Smooth muscle cell (in vitro differentiated cells): ENCODE data around the gene MINDY3. TPM values are rescaled to one million over a fixed set of nuclear protein-coding genes. Genes with fewer than 3 reads are reported as not detected.

Experiments used
- DNase-seq: peaks from one replicate; lab custom pipeline; 2025; ENCODE audit not compliant: unreplicated experiment; lab: John Stamatoyannopoulos, UW
- H2AFZ ChIP-seq: fragments of 200-600 bp; sonication (generic); 2 replicates; pipeline ENCODE4 v1.6.0; 2016; ENCODE audit warnings: antibody characterized with exemption, low read depth, mild to moderate bottlenecking
- H3F3A ChIP-seq: fragments of 200-600 bp; sonication (generic); 2 replicates; pipeline ENCODE4 v1.6.0; 2017; ENCODE audit warnings: antibody characterized with exemption, low read depth
- H3K27ac ChIP-seq: fragments of 200-600 bp; sonication (generic); 2 replicates; pipeline ENCODE4 v1.5.1; 2016; ENCODE audit warnings: low read depth, mild to moderate bottlenecking
- H3K27me3 ChIP-seq: fragments of 200-600 bp; sonication (generic); 2 replicates; pipeline ENCODE4 v1.6.1; 2016; ENCODE audit warnings: low read depth, mild to moderate bottlenecking
- H3K36me3 ChIP-seq: fragments of 200-600 bp; sonication (generic); 2 replicates; pipeline ENCODE4 v1.5.1; 2016; ENCODE audit warnings: low read depth
- H3K4me1 ChIP-seq: fragments of 200-600 bp; sonication (generic); 2 replicates; pipeline ENCODE4 v1.5.1; 2016; ENCODE audit warnings: low read depth
- H3K4me2 ChIP-seq: fragments of 200-600 bp; sonication (generic); 2 replicates; pipeline ENCODE4 v1.6.0; 2016; ENCODE audit warnings: mild to moderate bottlenecking
- H3K4me3 ChIP-seq: fragments of 200-600 bp; sonication (generic); 2 replicates; pipeline ENCODE4 v1.5.1; 2016; ENCODE audit warnings: mild to moderate bottlenecking
- H3K79me2 ChIP-seq: fragments of 200-600 bp; sonication (generic); 2 replicates; pipeline ENCODE4 v1.6.0; 2016; ENCODE audit warnings: low read depth, mild to moderate bottlenecking
- H3K9ac ChIP-seq: fragments of 200-600 bp; sonication (generic); 2 replicates; pipeline ENCODE4 v1.6.0; 2016; ENCODE audit warnings: low read depth
- H3K9me3 ChIP-seq: fragments of 200-600 bp; sonication (generic); replicated peaks from 2 replicates; pipeline ENCODE4 v1.5.1; 2016; ENCODE audit warnings: low read depth
- H4K20me1 ChIP-seq: fragments of 200-600 bp; sonication (generic); 2 replicates; pipeline ENCODE4 v1.6.0; 2016; ENCODE audit warnings: low read depth
- CTCF ChIP-seq: fragments of 200-600 bp; sonication (generic); IDR thresholded peaks from 2 replicates; pipeline ENCODE4 v1.5.1; 2017; ENCODE audit warnings: borderline replicate concordance, mild to moderate bottlenecking, antibody characterized with exemption; ENCODE audit not compliant: insufficient read depth, poor library complexity, severe bottlenecking
- WGBS: methylation state at CpG from one replicate; pipeline ENCODE4 v1.1.7; 2016; ENCODE audit warnings: low lambda C conversion rate; 5-methylcytosine and 5-hydroxymethylcytosine counted together
- polyA plus RNA-seq: library from polyadenylated mRNA; unstranded; fragments of >200 nt; fragmentation: Nextera tagmentation; extraction: Ambion mirVana; gene quantifications from 2 replicates; pipeline ENCODE4 v1.2.1, GENCODE V29; 2016
- total RNA-seq: library from RNA; depleted of rRNA; stranded (reverse); fragments of >200 nt; gene quantifications from 2 replicates; pipeline ENCODE4 v1.2.3, GENCODE V29; 2014

MINDY3 gene
- total and polyA plus RNA-seq, 2 experiments from 2014 or later = 16.9 to 32.2 TPM

GRCh38 chr10:15801147-15801546 is 59.2 kb downstream of the MINDY3 start:
- H2AFZ ChIP-seq = no peak overlapping the region
- no peaks in the 10 kb centered on the region for H3K4me1 ChIP-seq
- no peaks in the 10 kb centered on the region for H3K79me2 ChIP-seq
- peaks cover 9% of the 10 kb centered on the region for H3K36me3 ChIP-seq
- no peaks in the 10 kb centered on the region for H3K9me3 ChIP-seq
- H3K9ac ChIP-seq = no peak overlapping the region
- H3K4me3 ChIP-seq = no peak overlapping the region
- no peak overlapping the region for H3K4me2 ChIP-seq
- H3K27ac ChIP-seq = no peak overlapping the region
- WGBS = 93% methylated on average over 1 of the region's 1 CpG
- no peaks in the 10 kb centered on the region for H4K20me1 ChIP-seq
- no peak for DNase-seq
- H3F3A ChIP-seq = no peaks in the 10 kb centered on the region
- TF ChIP-seq CTCF = no peak
- no peaks in the 10 kb centered on the region for H3K27me3 ChIP-seq

GRCh38 chr10:15797346-15797745 is 63.0 kb downstream of the MINDY3 start:
- H3K79me2 ChIP-seq = no peaks in the 10 kb centered on the region
- peaks cover 9% of the 10 kb centered on the region for H3K36me3 ChIP-seq

GRCh38 chr10:15796762-15797161 is 63.5 kb downstream of the MINDY3 start:
- no peaks in the 10 kb centered on the region for H3K9me3 ChIP-seq
- no peaks in the 10 kb centered on the region for H4K20me1 ChIP-seq
- no peaks in the 10 kb centered on the region for H3K79me2 ChIP-seq
- WGBS = 55% methylated on average over 1 of the region's 1 CpG
- no peak for TF ChIP-seq CTCF
- no peak overlapping the region for H3K9ac ChIP-seq
- H3K4me3 ChIP-seq = no peak overlapping the region
- DNase-seq = no peak
- peaks cover 9% of the 10 kb centered on the region for H3K36me3 ChIP-seq
- H3K4me1 ChIP-seq = no peaks in the 10 kb centered on the region
- H3K4me2 ChIP-seq = no peak overlapping the region
- H3F3A ChIP-seq = peaks cover 11% of the 10 kb centered on the region
- no peaks in the 10 kb centered on the region for H3K27me3 ChIP-seq
- no peak overlapping the region for H3K27ac ChIP-seq
- H2AFZ ChIP-seq = no peak overlapping the region

More at GRCh38 chr10:15797346-15797745, 63.0 kb downstream of the MINDY3 start:
- H4K20me1 ChIP-seq = no peaks in the 10 kb centered on the region
- no peak overlapping the region for H3K4me3 ChIP-seq
- no peak for TF ChIP-seq CTCF
- H2AFZ ChIP-seq = no peak overlapping the region
- H3K4me2 ChIP-seq = no peak overlapping the region
- WGBS = 94% methylated on average over 2 of the region's 2 CpGs
- peaks cover 7% of the 10 kb centered on the region for H3F3A ChIP-seq
- H3K27ac ChIP-seq = no peak overlapping the region
- no peak overlapping the region for H3K9ac ChIP-seq
- H3K4me1 ChIP-seq = no peaks in the 10 kb centered on the region
- no peaks in the 10 kb centered on the region for H3K9me3 ChIP-seq
- no peaks in the 10 kb centered on the region for H3K27me3 ChIP-seq
- DNase-seq = no peak

- H3K4me2 ChIP-seq = no peak overlapping the region
- peaks cover 17% of the 10 kb centered on the region for H3F3A ChIP-seq
- no peak overlapping the region for H2AFZ ChIP-seq
- H3K9ac ChIP-seq = no peak overlapping the region
- H3K36me3 ChIP-seq = peaks cover 9% of the 10 kb centered on the region
- no peaks in the 10 kb centered on the region for H3K27me3 ChIP-seq
- no peak overlapping the region for H3K4me3 ChIP-seq
- H3K27ac ChIP-seq = peak overlapping the region; percentile 8
- no peaks in the 10 kb centered on the region for H3K9me3 ChIP-seq
- whole genome bisulfite sequencing = 48% methylated on average over 5 of the region's 5 CpGs
- no peaks in the 10 kb centered on the region for H3K4me1 ChIP-seq
- H4K20me1 ChIP-seq = no peaks in the 10 kb centered on the region
- no peak for DNase-seq
- H3K79me2 ChIP-seq = no peaks in the 10 kb centered on the region
- no peak for TF ChIP-seq CTCF
Observed at GRCh38 chr10:15796098-15796759, 64.1 kb downstream of the MINDY3 start.
